Mucosa of stomach (tissue), 1 donor: Measurements from ENCODE around the gene KCTD20.

Source experiments
- H3K27me3 ChIP-seq: one replicate; pipeline ENCODE4 v1.7.0; 2013; ENCODE audit warnings: mild to moderate bottlenecking, low read length; ENCODE audit not compliant: control insufficient read depth, insufficient read depth
- H3K36me3 ChIP-seq: one replicate; pipeline ENCODE4 v1.7.0; 2013; ENCODE audit warnings: low read length; ENCODE audit not compliant: control insufficient read depth, insufficient read depth
- H3K4me1 ChIP-seq: one replicate; pipeline ENCODE4 v1.7.0; 2013; ENCODE audit warnings: mild to moderate bottlenecking, low read length; ENCODE audit not compliant: control insufficient read depth, insufficient read depth
- H3K4me3 ChIP-seq: one replicate; pipeline ENCODE4 v1.7.0; 2013; ENCODE audit warnings: low read length
- H3K9ac ChIP-seq: one replicate; pipeline ENCODE4 v1.7.0; 2013; ENCODE audit warnings: mild to moderate bottlenecking, low read length, moderate library complexity
- H3K9me3 ChIP-seq: one replicate; pipeline ENCODE4 v1.7.0; 2013; ENCODE audit warnings: mild to moderate bottlenecking, low read length, moderate library complexity; ENCODE audit not compliant: control insufficient read depth
- donor health status: Pancreatic carcinoma.

The KCTD20 gene

GRCh38 chr6:36484736-36485135 lies 41.9 kb downstream of the KCTD20 start:
- Histone ChIP-seq H3K9me3 (no peaks in the 10 kb centered on the region), H3K4me1 (no peaks in the 10 kb centered on the region), H3K27me3 (no peaks in the 10 kb centered on the region), H3K9ac (no peak overlapping the region), H3K36me3 (no peaks in the 10 kb centered on the region), H3K4me3 (no peak overlapping the region)

GRCh38 chr6:36487698-36488097 lies 44.9 kb downstream of the KCTD20 start:
- H3K9ac ChIP-seq: no peak overlapping the region
- no peaks in the 10 kb centered on the region for H3K27me3 ChIP-seq
- H3K36me3 ChIP-seq: no peaks in the 10 kb centered on the region
- H3K4me1 ChIP-seq: no peaks in the 10 kb centered on the region
- H3K4me3 ChIP-seq: no peak overlapping the region
- H3K9me3 ChIP-seq: no peaks in the 10 kb centered on the region

GRCh38 chr6:36488221-36488620 lies 45.4 kb downstream of the KCTD20 start:
- no peaks in the 10 kb centered on the region for H3K36me3 ChIP-seq
- H3K9ac ChIP-seq: no peak overlapping the region
- no peaks in the 10 kb centered on the region for H3K27me3 ChIP-seq
- no peak overlapping the region for H3K4me3 ChIP-seq
- no peaks in the 10 kb centered on the region for H3K9me3 ChIP-seq
- no peaks in the 10 kb centered on the region for H3K4me1 ChIP-seq

DNA sequence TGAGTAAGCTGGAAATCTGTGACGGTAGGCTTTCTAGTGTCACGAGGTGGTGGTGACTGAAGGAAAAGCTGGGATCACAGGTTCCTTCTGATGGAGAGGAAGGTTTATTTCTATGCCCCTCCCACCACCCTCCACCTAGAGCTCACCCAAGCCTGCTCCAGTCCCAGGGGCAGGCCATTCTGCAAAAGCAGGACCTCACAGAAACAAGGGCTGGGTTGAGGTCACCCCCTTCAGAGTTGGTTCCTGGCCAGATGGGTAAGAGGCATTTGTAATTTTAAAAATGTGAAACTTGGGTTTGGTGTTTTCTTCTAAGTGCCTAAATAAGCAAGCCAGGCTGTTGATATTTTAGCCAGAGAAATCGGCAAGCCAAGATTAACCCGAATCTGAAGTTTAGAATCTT lies 46.6 kb downstream of the KCTD20 start:
- H3K9me3 ChIP-seq: no peaks in the 10 kb centered on the region
- no peak overlapping the region for H3K9ac ChIP-seq
- H3K36me3 ChIP-seq: no peaks in the 10 kb centered on the region
- no peaks in the 10 kb centered on the region for H3K4me1 ChIP-seq
- no peaks in the 10 kb centered on the region for H3K27me3 ChIP-seq
- no peak overlapping the region for H3K4me3 ChIP-seq

- Histone ChIP-seq H3K4me3 (no peak overlapping the region), H3K27me3 (no peaks in the 10 kb centered on the region), H3K9me3 (no peaks in the 10 kb centered on the region), H3K4me1 (no peaks in the 10 kb centered on the region), H3K9ac (no peak overlapping the region), H3K36me3 (no peaks in the 10 kb centered on the region)
Observed at GRCh38 chr6:36491378-36491965, 48.7 kb downstream of the KCTD20 start.

DNA sequence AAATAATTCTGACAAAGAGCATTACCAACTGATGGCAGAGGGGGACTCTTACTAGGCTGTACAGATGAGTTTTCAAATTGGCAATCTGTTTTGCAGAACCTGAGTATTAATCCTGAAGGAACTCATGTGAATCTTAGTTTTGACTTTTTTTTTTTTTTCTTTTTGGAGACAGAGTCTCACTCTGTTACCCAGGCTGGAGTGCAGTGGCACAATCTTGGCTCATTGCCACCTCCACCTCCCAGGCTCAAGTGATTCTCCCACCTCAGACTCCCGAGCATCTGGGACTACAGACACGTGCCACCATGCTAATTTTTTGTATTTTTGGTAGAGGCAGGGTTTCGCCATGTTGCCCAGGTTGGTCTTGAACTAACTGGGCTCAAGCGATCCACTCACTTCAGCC lies 49.3 kb downstream of the KCTD20 start:
- Histone ChIP-seq H3K27me3 (no peaks in the 10 kb centered on the region), H3K4me1 (no peaks in the 10 kb centered on the region), H3K9me3 (no peaks in the 10 kb centered on the region), H3K4me3 (no peak overlapping the region), H3K36me3 (no peaks in the 10 kb centered on the region), H3K9ac (no peak overlapping the region)

GRCh38 chr6:36492621-36493020 lies 49.8 kb downstream of the KCTD20 start:
- Histone ChIP-seq H3K36me3 (no peaks in the 10 kb centered on the region), H3K4me3 (no peak overlapping the region), H3K9ac (no peak overlapping the region), H3K9me3 (no peaks in the 10 kb centered on the region), H3K4me1 (no peaks in the 10 kb centered on the region), H3K27me3 (no peaks in the 10 kb centered on the region)

GRCh38 chr6:36493319-36493718 lies 50.5 kb downstream of the KCTD20 start:
- no peaks in the 10 kb centered on the region for H3K36me3 ChIP-seq
- no peak overlapping the region for H3K9ac ChIP-seq
- H3K27me3 ChIP-seq: no peaks in the 10 kb centered on the region
- H3K4me1 ChIP-seq: no peaks in the 10 kb centered on the region
- no peak overlapping the region for H3K4me3 ChIP-seq
- no peaks in the 10 kb centered on the region for H3K9me3 ChIP-seq

- H3K4me3 ChIP-seq: no peak overlapping the region
- no peaks in the 10 kb centered on the region for H3K9me3 ChIP-seq
- no peaks in the 10 kb centered on the region for H3K4me1 ChIP-seq
- H3K9ac ChIP-seq: no peak overlapping the region
- no peaks in the 10 kb centered on the region for H3K36me3 ChIP-seq
- no peaks in the 10 kb centered on the region for H3K27me3 ChIP-seq
Observed at GRCh38 chr6:36493859-36494258, 51.1 kb downstream of the KCTD20 start.

DNA sequence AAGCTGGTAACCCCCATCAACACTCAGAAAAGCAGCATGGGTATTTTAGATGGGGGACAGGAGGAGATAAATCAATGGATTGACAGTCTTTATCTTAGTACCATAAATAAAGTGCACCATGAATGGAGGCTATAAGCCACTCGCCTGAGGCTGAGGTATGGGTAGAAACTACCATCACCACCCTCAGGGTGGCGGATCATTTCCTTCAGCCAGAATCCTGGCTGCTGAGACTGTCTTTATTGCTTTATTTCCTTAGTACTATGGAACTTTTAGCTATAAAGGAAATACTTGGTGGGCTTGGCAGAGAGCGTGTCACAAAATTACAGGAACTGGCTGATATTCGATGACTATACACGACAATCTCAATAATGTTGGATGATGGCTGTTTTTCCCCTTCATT lies 52.3 kb downstream of the KCTD20 start:
- no peaks in the 10 kb centered on the region for H3K4me1 ChIP-seq
- no peaks in the 10 kb centered on the region for H3K27me3 ChIP-seq
- H3K36me3 ChIP-seq: no peaks in the 10 kb centered on the region
- no peaks in the 10 kb centered on the region for H3K9me3 ChIP-seq
- H3K4me3 ChIP-seq: no peak overlapping the region
- no peak overlapping the region for H3K9ac ChIP-seq

- no peaks in the 10 kb centered on the region for H3K4me1 ChIP-seq
- no peaks in the 10 kb centered on the region for H3K9me3 ChIP-seq
- H3K9ac ChIP-seq: no peak overlapping the region
- no peaks in the 10 kb centered on the region for H3K36me3 ChIP-seq
- no peak overlapping the region for H3K4me3 ChIP-seq
- H3K27me3 ChIP-seq: no peaks in the 10 kb centered on the region
Observed at GRCh38 chr6:36499918-36500317, 57.1 kb downstream of the KCTD20 start.

DNA sequence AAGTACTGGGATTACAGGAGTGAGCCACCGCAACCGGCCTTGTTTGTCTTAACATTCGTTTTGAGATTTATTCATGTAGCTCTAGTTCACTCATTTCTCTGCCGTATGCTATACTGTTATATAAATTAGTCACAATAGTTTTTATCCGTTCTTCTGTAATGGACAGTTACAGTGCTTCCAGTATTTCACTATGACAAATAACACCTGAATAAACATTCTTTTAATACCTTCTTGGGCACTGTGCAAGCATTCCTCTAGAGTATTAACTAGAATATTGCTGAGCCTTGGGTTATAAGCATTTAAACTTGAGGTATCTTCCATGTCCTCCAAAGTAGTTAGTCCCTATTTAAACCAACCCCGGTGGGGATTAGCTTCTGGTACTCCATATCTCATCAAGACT lies 58.9 kb downstream of the KCTD20 start:
- H3K9me3 ChIP-seq: no peaks in the 10 kb centered on the region
- H3K4me3 ChIP-seq: no peak overlapping the region
- no peaks in the 10 kb centered on the region for H3K4me1 ChIP-seq
- H3K9ac ChIP-seq: no peak overlapping the region
- no peaks in the 10 kb centered on the region for H3K36me3 ChIP-seq
- no peaks in the 10 kb centered on the region for H3K27me3 ChIP-seq

GRCh38 chr6:36504181-36504580 lies 61.4 kb downstream of the KCTD20 start:
- H3K9ac ChIP-seq: no peak overlapping the region
- H3K9me3 ChIP-seq: no peaks in the 10 kb centered on the region
- H3K27me3 ChIP-seq: no peaks in the 10 kb centered on the region
- no peak overlapping the region for H3K4me3 ChIP-seq
- H3K36me3 ChIP-seq: no peaks in the 10 kb centered on the region
- no peaks in the 10 kb centered on the region for H3K4me1 ChIP-seq
